Prostate gland (tissue), 2 donors: Measurements from ENCODE around the gene BPIFB4.

ENCODE experiments used
- CTCF ChIP-seq, 4 experiments: fragments of 200-600 bp in 2 of 4; fragments of 450-650 bp in 2 of 4; sonication (generic) in 2 of 4; IDR thresholded peaks; 1 replicate in 3 of 4; 2 replicates in 1 of 4; pipeline ENCODE4 v1.5.1; 2016 to 2019; ENCODE audit warnings: antibody characterized with exemption in 4 of 4, mild to moderate bottlenecking in 2 of 4, moderate library complexity in 2 of 4
- POLR2A ChIP-seq: fragments of 450-650 bp; IDR thresholded peaks from one replicate; pipeline ENCODE4 v1.6.1; 2016; ENCODE audit warnings: antibody characterized with exemption, mild to moderate bottlenecking
- POLR2AphosphoS5 ChIP-seq: sonication (generic); formaldehyde crosslinking; IDR thresholded peaks from one replicate; pipeline ENCODE4 v1.6.1; 2017; ENCODE audit warnings: antibody characterized with exemption

- TF ChIP-seq CTCF (IDR thresholded peaks at IDR 0.05) (no peak), POLR2A (no peak), POLR2AphosphoS5 (no peak)
Measured at GRCh38 chr20:33103556-33103955, 24.1 kb downstream of the BPIFB4 start.
